Right lobe of liver (tissue), 6 donors: ENCODE measurements around the gene CELSR1. TPM values are rescaled to one million over a fixed set of nuclear protein-coding genes. Genes with fewer than 3 reads are reported as not detected.

ENCODE experiments used
- ATAC-seq, 4 donors: fragments of 200-7000 bp; cut with Tn5 transposase; one replicate each; pipeline ENCODE4 v1.9.1; 2020; ENCODE audit warnings: mild to moderate bottlenecking in 4 of 4, moderate library complexity in 4 of 4
- DNase-seq, 3 donors: peaks; one replicate each; pipeline ENCODE4 v3.0.0-alpha.2; 2020
- H3K27ac ChIP-seq, 3 donors: fragments of 200-600 bp; one replicate each; pipeline ENCODE4 v1.8.0; 2022
- H3K27me3 ChIP-seq, 2 donors: fragments of 200-600 bp; one replicate each; pipeline ENCODE4 v1.8.0; 2022
- H3K36me3 ChIP-seq, 4 donors: fragments of 200-600 bp; sonication (generic) in 1 of 4; one replicate each; pipeline versions ENCODE4 v1.5.1 to v1.8.0; 2017 to 2022; ENCODE audit warnings: control low read depth in 1 of 4
- H3K4me1 ChIP-seq, 4 donors: fragments of 200-600 bp; sonication (generic) in 1 of 4; one replicate each; pipeline versions ENCODE4 v1.5.1 to v1.8.0; 2017 to 2022; ENCODE audit warnings: control low read depth in 1 of 4
- H3K4me3 ChIP-seq, 3 donors: fragments of 200-600 bp; one replicate each; pipeline ENCODE4 v1.8.0; 2022
- H3K9me3 ChIP-seq, 4 donors: fragments of 200-600 bp; sonication (generic) in 1 of 4; one replicate each; pipeline versions ENCODE4 v1.5.1 to v1.8.0; 2017 to 2022; ENCODE audit warnings: control low read depth in 1 of 4
- POLR2A ChIP-seq: fragments of 450-650 bp; IDR thresholded peaks from one replicate; pipeline ENCODE4 v1.6.1; 2017; ENCODE audit warnings: antibody characterized with exemption, mild to moderate bottlenecking
- WGBS: methylation state at CpG from one replicate; pipeline ENCODE4 v1.1.6; 2018; ENCODE audit warnings: low coverage, low lambda C conversion rate; ENCODE audit not compliant: insufficient coverage; ENCODE audit errors: missing lambda C conversion rate; 5-methylcytosine and 5-hydroxymethylcytosine counted together
- intact Hi-C, 2 donors: fragments of 100-400 bp; cut with DNase I; formaldehyde crosslinking; loops; one replicate each; pipeline versions ENCODE4 v1.11.2 to v1.14.1; 2022
- total RNA-seq, 6 experiments: library from RNA; depleted of rRNA in 2 of 6; stranded (reverse); fragments of >200 nt in 2 of 6; fragmentation: NEBNext Ultra II Directional in 3 of 6; extraction: Animal tissue kit (Norgen Biotek cat#: 25700) in 3 of 6; gene quantifications; one replicate each; pipeline versions ENCODE4 v1.1.0 to v1.2.4, GENCODE V29; 2016 to 2023
- TF ChIP-seq, protein P1 (sequence below), 4 donors: fragments of 200-600 bp in 3 of 4; fragments of 450-650 bp in 1 of 4; IDR thresholded peaks; one replicate each; pipeline versions ENCODE4 v1.5.1 to v1.8.0; 2016 to 2022; ENCODE audit warnings: antibody characterized with exemption in 4 of 4, mild to moderate bottlenecking in 2 of 4
- donor health status: DM: no; HTN: yes; CAD: no.
- donor health status: DM: no; HTN: no; CAD: no.
- donor health status: DM: no; HTN: no; CAD: no.
- donor health status: DM: no; HTN: yes; CAD: no.
- donor health status: DM: no; HTN: yes; CAD: no.

CELSR1 gene
- total RNA-seq, 6 experiments from 2014 or later, result 2.9 to 8.2 (median 5.0) TPM

GRCh38 chr22:46563381-46564083 is 26.1 kb upstream of the CELSR1 start:
- 19% methylated on average over 6 of the region's 20 CpGs for WGBS
- H3K27ac ChIP-seq, result peak overlapping the region; percentile 2 to 61 (median 22)
- no peaks in the 10 kb centered on the region for H3K9me3 ChIP-seq
- DNase-seq (peak; percentile 85 to 89 (median 89)), ATAC-seq (peak; percentile 95 to 97 (median 96))
- no peaks in the 10 kb centered on the region for H3K36me3 ChIP-seq
- peak; percentile 19 for TF ChIP-seq POLR2A
- TF ChIP-seq, protein P1, sequence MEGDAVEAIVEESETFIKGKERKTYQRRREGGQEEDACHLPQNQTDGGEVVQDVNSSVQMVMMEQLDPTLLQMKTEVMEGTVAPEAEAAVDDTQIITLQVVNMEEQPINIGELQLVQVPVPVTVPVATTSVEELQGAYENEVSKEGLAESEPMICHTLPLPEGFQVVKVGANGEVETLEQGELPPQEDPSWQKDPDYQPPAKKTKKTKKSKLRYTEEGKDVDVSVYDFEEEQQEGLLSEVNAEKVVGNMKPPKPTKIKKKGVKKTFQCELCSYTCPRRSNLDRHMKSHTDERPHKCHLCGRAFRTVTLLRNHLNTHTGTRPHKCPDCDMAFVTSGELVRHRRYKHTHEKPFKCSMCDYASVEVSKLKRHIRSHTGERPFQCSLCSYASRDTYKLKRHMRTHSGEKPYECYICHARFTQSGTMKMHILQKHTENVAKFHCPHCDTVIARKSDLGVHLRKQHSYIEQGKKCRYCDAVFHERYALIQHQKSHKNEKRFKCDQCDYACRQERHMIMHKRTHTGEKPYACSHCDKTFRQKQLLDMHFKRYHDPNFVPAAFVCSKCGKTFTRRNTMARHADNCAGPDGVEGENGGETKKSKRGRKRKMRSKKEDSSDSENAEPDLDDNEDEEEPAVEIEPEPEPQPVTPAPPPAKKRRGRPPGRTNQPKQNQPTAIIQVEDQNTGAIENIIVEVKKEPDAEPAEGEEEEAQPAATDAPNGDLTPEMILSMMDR (IDR thresholded peaks at IDR 0.05), result peak; percentile 72 to 92 (median 74)
- no peaks in the 10 kb centered on the region for H3K27me3 ChIP-seq
- peaks cover 0 to 8% (median 3%) of the 10 kb centered on the region in 4 donors for H3K4me1 ChIP-seq
- intact Hi-C loops, result no loop called here
- H3K4me3 ChIP-seq, result peak overlapping the region in 2 of 3 donors; percentile 25 to 44

DNA sequence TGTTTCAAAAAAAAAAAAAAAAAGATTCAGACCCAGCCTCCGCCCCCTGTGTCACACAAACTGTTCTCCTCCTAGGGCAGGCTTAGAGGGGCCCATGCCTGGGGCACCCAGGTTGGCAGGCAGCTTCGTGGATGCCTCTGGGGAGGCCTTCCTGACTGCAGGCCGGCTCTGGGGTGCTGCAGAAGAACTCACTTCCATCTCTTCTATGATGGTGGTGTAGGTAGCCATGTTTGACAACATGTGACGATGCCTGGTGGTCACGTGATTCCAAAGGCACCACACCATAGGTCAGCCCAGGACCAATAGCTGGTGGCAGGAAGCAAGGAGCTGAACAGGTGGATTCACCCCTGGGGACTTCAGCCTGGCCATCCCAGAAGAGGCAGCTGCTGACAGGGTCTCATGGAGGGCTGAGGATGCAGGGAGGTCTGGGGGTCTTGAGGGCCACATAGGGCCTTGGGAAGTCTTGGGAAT is 24.1 kb upstream of the CELSR1 start:
- ATAC-seq, result no peak
- no peak overlapping the region for H3K4me3 ChIP-seq
- DNase-seq, result peak in 1 of 3 donors; percentile 19
- intact Hi-C loops, result no loop called here
- no peak overlapping the region for H3K27ac ChIP-seq
- WGBS, result 83% methylated on average over 2 of the region's 5 CpGs
- TF ChIP-seq, protein P1 (IDR thresholded peaks at IDR 0.05), result no peak
- no peak for TF ChIP-seq POLR2A
- no peaks in the 10 kb centered on the region for H3K9me3 ChIP-seq
- no peaks in the 10 kb centered on the region for H3K27me3 ChIP-seq
- peaks cover 0 to 8% (median 3%) of the 10 kb centered on the region in 4 donors for H3K4me1 ChIP-seq
- no peaks in the 10 kb centered on the region for H3K36me3 ChIP-seq

- TF ChIP-seq POLR2A, result no peak
- TF ChIP-seq, protein P1 (IDR thresholded peaks at IDR 0.05), result no peak
Observed at GRCh38 chr22:46560696-46561295, 23.4 kb upstream of the CELSR1 start.

GRCh38 chr22:46557736-46558480 is 20.5 kb upstream of the CELSR1 start:
- DNase-seq, result peak; percentile 71 to 81 (median 79)
- H3K9me3 ChIP-seq, result no peaks in the 10 kb centered on the region
- no peak overlapping the region for H3K27ac ChIP-seq
- H3K36me3 ChIP-seq, result no peaks in the 10 kb centered on the region
- H3K4me1 ChIP-seq, result no peaks in the 10 kb centered on the region
- intact Hi-C loops, result no loop called here
- whole genome bisulfite sequencing, result no CpG with 5 or more reads among the region's 8 CpGs
- ATAC-seq, result peak; percentile 88 to 97 (median 90)
- TF ChIP-seq, protein P1 (IDR thresholded peaks at IDR 0.05), result no peak
- TF ChIP-seq POLR2A, result no peak
- H3K4me3 ChIP-seq, result no peak overlapping the region
- H3K27me3 ChIP-seq, result no peaks in the 10 kb centered on the region

More at GRCh38 chr22:46560696-46561295, 23.4 kb upstream of the CELSR1 start:
- Histone ChIP-seq H3K27ac (no peak overlapping the region), H3K9me3 (no peaks in the 10 kb centered on the region), H3K36me3 (no peaks in the 10 kb centered on the region), H3K27me3 (no peaks in the 10 kb centered on the region), H3K4me3 (no peak overlapping the region), H3K4me1 (peaks cover 0 to 8% (median 3%) of the 10 kb centered on the region in 4 donors)
- intact Hi-C loops, result no loop called here
- DNase-seq (peak in 1 of 3 donors; percentile 38), ATAC-seq (no peak)
- 77% methylated on average over 7 of the region's 14 CpGs for WGBS
